PFSK-1 (cell line): ENCODE data around the gene PCDHGA1.

Experiments used
- FOXP2 ChIP-seq: optimal IDR thresholded peaks from 2 replicates; pipeline ENCODE3; 2011; ENCODE audit warnings: borderline replicate concordance, control low read depth, inconsistent platforms; ENCODE audit not compliant: insufficient read depth; ENCODE audit errors: extremely low read length, extremely low read depth
- POLR2AphosphoS5 ChIP-seq: IDR thresholded peaks from 2 replicates; pipeline ENCODE4 v1.6.1; 2012; ENCODE audit warnings: low read depth, mild to moderate bottlenecking, control low read depth, low read length, moderate library complexity
- REST ChIP-seq, 2 experiments: IDR thresholded peaks; 2 replicates each; pipeline versions ENCODE4 v1.6.1 to v1.8.0; 2011 to 2012; ENCODE audit warnings: low read depth in 2 of 2, low read length in 2 of 2, control low read depth in 1 of 2, inconsistent platforms in 1 of 2, mild to moderate bottlenecking in 1 of 2, moderate library complexity in 1 of 2; ENCODE audit not compliant: insufficient read depth in 1 of 2
- SIN3A ChIP-seq: IDR thresholded peaks from 2 replicates; pipeline ENCODE4 v1.6.1; 2012; ENCODE audit warnings: mild to moderate bottlenecking, low read length, moderate library complexity, borderline replicate concordance; ENCODE audit not compliant: insufficient read depth
- TAF1 ChIP-seq: IDR thresholded peaks from 2 replicates; pipeline ENCODE4 v1.6.1; 2012; ENCODE audit warnings: low read length, control low read depth, borderline replicate concordance; ENCODE audit not compliant: insufficient read depth

The PCDHGA1 gene

GRCh38 chr5:141478321-141478945 lies 148.1 kb downstream of the PCDHGA1 start:
- TF ChIP-seq SIN3A (no peak), POLR2AphosphoS5 (no peak), REST (IDR thresholded peaks at IDR 0.05; ENCODE audit: insufficient read depth in 1 of 2, low read depth in 2 of 2, low read length in 2 of 2) (no peak), TAF1 (no peak), FOXP2 (no peak)

DNA sequence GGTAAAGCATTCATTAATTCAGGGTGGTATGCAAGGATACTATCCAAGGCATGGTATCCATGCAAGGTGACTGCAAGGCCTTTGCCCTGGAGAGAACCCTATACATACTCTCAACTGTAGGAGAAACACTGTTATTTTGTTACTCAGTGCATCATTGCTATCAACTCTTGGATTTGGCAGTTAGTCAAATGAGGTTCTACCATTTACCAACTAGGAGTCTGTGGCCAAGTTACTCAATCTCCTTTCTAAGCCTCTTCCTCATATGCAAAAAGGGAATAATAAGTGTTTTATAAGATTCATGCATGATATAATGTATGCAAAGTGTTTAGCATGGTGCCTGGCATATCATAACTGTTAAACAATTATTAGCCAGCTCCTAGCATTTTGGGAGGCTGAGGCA lies 149.5 kb downstream of the PCDHGA1 start:
- no peak for TF ChIP-seq TAF1
- TF ChIP-seq REST (IDR thresholded peaks at IDR 0.05; ENCODE audit: insufficient read depth in 1 of 2, low read depth in 2 of 2, low read length in 2 of 2) = no peak
- no peak for TF ChIP-seq SIN3A
- TF ChIP-seq POLR2AphosphoS5 = no peak
- no peak for TF ChIP-seq FOXP2

- TF ChIP-seq FOXP2 = no peak
- TF ChIP-seq SIN3A = no peak
- TF ChIP-seq POLR2AphosphoS5 = no peak
- no peak for TF ChIP-seq REST (IDR thresholded peaks at IDR 0.05; ENCODE audit: insufficient read depth in 1 of 2, low read depth in 2 of 2, low read length in 2 of 2)
- no peak for TF ChIP-seq TAF1
Measured at GRCh38 chr5:141483902-141484301, 153.6 kb downstream of the PCDHGA1 start.

DNA sequence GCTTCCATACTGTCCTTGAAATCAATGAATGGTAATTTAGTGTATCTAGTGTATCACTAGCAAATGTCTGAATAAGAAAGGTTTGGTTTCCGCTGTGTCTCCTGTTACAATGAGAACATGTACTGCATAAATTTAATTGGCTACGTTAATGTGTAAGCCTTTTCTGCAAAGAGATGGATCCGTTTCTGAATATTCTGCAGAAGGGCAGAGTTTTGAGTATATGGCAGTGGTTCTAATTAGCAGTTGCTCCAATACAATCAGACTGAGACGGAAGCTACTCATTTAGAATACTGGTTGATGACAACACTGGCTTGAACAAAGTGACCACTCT lies 154.0 kb downstream of the PCDHGA1 start:
- TF ChIP-seq FOXP2 (no peak), POLR2AphosphoS5 (no peak), REST (IDR thresholded peaks at IDR 0.05; ENCODE audit: insufficient read depth in 1 of 2, low read depth in 2 of 2, low read length in 2 of 2) (no peak), SIN3A (no peak), TAF1 (no peak)
